H9 (cell line): ENCODE data around the gene RCAN1. TPM values are rescaled to one million over a fixed set of nuclear protein-coding genes. Genes with fewer than 3 reads are reported as not detected.

Source experiments
- DNase-seq: peaks from one replicate; pipeline ENCODE4 v3.0.0-alpha.2; 2017
- H2AFZ ChIP-seq: one replicate; pipeline ENCODE4 v1.6.1; 2013; ENCODE audit warnings: mild to moderate bottlenecking, low read length, control low read depth, moderate library complexity
- H2AK5ac ChIP-seq: 2 replicates; pipeline ENCODE4 v1.6.1; 2013; ENCODE audit warnings: low read length, control low read depth, mixed read lengths; ENCODE audit not compliant: insufficient read length
- H2BK120ac ChIP-seq: one replicate; pipeline ENCODE4 v1.6.1; 2013; ENCODE audit warnings: low read depth, mild to moderate bottlenecking, low read length, control low read depth, inconsistent platforms; ENCODE audit not compliant: poor library complexity, severe bottlenecking
- H2BK12ac ChIP-seq: 2 replicates; pipeline ENCODE4 v1.6.1; 2013; ENCODE audit warnings: low read length, control low read depth, mixed read lengths, low read depth; ENCODE audit not compliant: insufficient read length
- H2BK15ac ChIP-seq: 2 replicates; pipeline ENCODE4 v1.6.1; 2013; ENCODE audit warnings: low read depth, low read length, control low read depth
- H2BK20ac ChIP-seq: one replicate; pipeline ENCODE4 v1.6.1; 2013; ENCODE audit warnings: low read depth, mild to moderate bottlenecking, low read length, control low read depth, inconsistent platforms; ENCODE audit not compliant: poor library complexity, severe bottlenecking
- H2BK5ac ChIP-seq: 2 replicates; pipeline ENCODE4 v1.6.1; 2013; ENCODE audit warnings: low read length, control low read depth, mixed read lengths; ENCODE audit not compliant: insufficient read length
- H3K14ac ChIP-seq: 2 replicates; pipeline ENCODE4 v1.6.1; 2013; ENCODE audit warnings: low read length, control low read depth; ENCODE audit not compliant: insufficient read depth
- H3K18ac ChIP-seq: 2 replicates; pipeline ENCODE4 v1.6.1; 2013; ENCODE audit warnings: low read depth, mild to moderate bottlenecking, mixed read lengths, low read length, control low read depth; ENCODE audit not compliant: insufficient read length
- H3K23ac ChIP-seq: 2 replicates; pipeline ENCODE4 v1.6.1; 2013; ENCODE audit warnings: low read length, control low read depth, mixed read lengths, low read depth; ENCODE audit not compliant: insufficient read length
- H3K23me2 ChIP-seq: 2 replicates; pipeline ENCODE4 v1.6.1; 2013; ENCODE audit warnings: low read depth, mild to moderate bottlenecking, mixed read lengths, low read length, control low read depth; ENCODE audit not compliant: insufficient read length, poor library complexity, severe bottlenecking
- H3K27ac ChIP-seq: 2 replicates; pipeline ENCODE4 v1.5.1; 2013; ENCODE audit warnings: low read length, control low read depth, mixed read lengths, low read depth; ENCODE audit not compliant: insufficient read length
- H3K27me3 ChIP-seq: 2 replicates; pipeline ENCODE4 v1.6.1; 2013; ENCODE audit warnings: low read length, control low read depth, inconsistent platforms; ENCODE audit not compliant: insufficient read depth
- H3K4ac ChIP-seq: 2 replicates; pipeline ENCODE4 v1.6.1; 2013; ENCODE audit warnings: low read depth, mild to moderate bottlenecking, control low read depth, inconsistent platforms, low read length, moderate library complexity
- H3K4me1 ChIP-seq: 2 replicates; pipeline ENCODE4 v1.6.1; 2013; ENCODE audit warnings: low read length, control low read depth, inconsistent platforms; ENCODE audit not compliant: insufficient read depth
- H3K4me2 ChIP-seq: 2 replicates; pipeline ENCODE4 v1.6.1; 2013; ENCODE audit warnings: low read length, control low read depth, mixed read lengths; ENCODE audit not compliant: insufficient read length, insufficient read depth
- H3K56ac ChIP-seq: 2 replicates; pipeline ENCODE4 v1.6.1; 2013; ENCODE audit warnings: low read depth, mild to moderate bottlenecking, mixed read lengths, low read length, control low read depth; ENCODE audit not compliant: insufficient read length
- H3K79me1 ChIP-seq: 2 replicates; pipeline ENCODE4 v1.6.1; 2013; ENCODE audit warnings: low read depth, mild to moderate bottlenecking, moderate library complexity, low read length, control low read depth, inconsistent platforms; ENCODE audit not compliant: insufficient read depth, poor library complexity, severe bottlenecking
- H3K79me2 ChIP-seq: 2 replicates; pipeline ENCODE4 v1.6.1; 2013; ENCODE audit warnings: low read length, control low read depth, inconsistent platforms; ENCODE audit not compliant: insufficient read depth
- H3K9ac ChIP-seq: 2 replicates; pipeline ENCODE4 v1.6.1; 2013; ENCODE audit warnings: low read length, control low read depth, mixed read lengths; ENCODE audit not compliant: insufficient read length; ENCODE audit errors: extremely low read depth
- H3K9me3 ChIP-seq: one replicate; pipeline ENCODE4 v1.6.1; 2013; ENCODE audit warnings: low read depth, low read length, inconsistent platforms; ENCODE audit not compliant: control insufficient read depth
- H3T11ph ChIP-seq: one replicate; pipeline ENCODE4 v1.6.1; 2013; ENCODE audit warnings: mild to moderate bottlenecking, low read length, control low read depth, inconsistent platforms
- H4K20me1 ChIP-seq: one replicate; pipeline ENCODE4 v1.6.1; 2013; ENCODE audit not compliant: control insufficient read depth, insufficient read length, insufficient read depth
- H4K5ac ChIP-seq: 2 replicates; pipeline ENCODE4 v1.6.1; 2013; ENCODE audit warnings: low read depth, mild to moderate bottlenecking, mixed read lengths, low read length, control low read depth; ENCODE audit not compliant: insufficient read length
- H4K8ac ChIP-seq: replicated peaks from 2 replicates; pipeline ENCODE4 v1.6.1; 2013; ENCODE audit warnings: low read length, control low read depth, mixed read lengths, low read depth; ENCODE audit not compliant: insufficient read length
- H4K91ac ChIP-seq: 2 replicates; pipeline ENCODE4 v1.6.1; 2013; ENCODE audit warnings: low read depth, mild to moderate bottlenecking, moderate library complexity, mixed read lengths, low read length, control low read depth; ENCODE audit not compliant: insufficient read length
- H3K27ac Mint-ChIP-seq, 3 experiments: 2 replicates in 2 of 3; 3 replicates in 1 of 3; pipeline ENCODE4 v1.8.0; 2020 to 2021; ENCODE audit warnings: mixed read lengths in 3 of 3, mild to moderate bottlenecking in 1 of 3, moderate library complexity in 1 of 3
- H3K27me3 Mint-ChIP-seq: 2 replicates; pipeline ENCODE4 v1.8.0; 2021; ENCODE audit warnings: low read depth, mild to moderate bottlenecking, moderate library complexity, mixed read lengths
- H3K36me3 Mint-ChIP-seq, 3 experiments: 2 replicates in 2 of 3; 3 replicates in 1 of 3; pipeline ENCODE4 v1.8.0; 2020 to 2021; ENCODE audit warnings: low read depth in 3 of 3, mixed read lengths in 3 of 3; ENCODE audit not compliant: insufficient read depth in 1 of 3
- H3K4me1 Mint-ChIP-seq, 2 experiments: 2 replicates each; pipeline ENCODE4 v1.8.0; 2020; ENCODE audit warnings: mixed read lengths in 2 of 2
- H3K4me3 Mint-ChIP-seq, 2 experiments: 2 replicates in 1 of 2; 3 replicates in 1 of 2; pipeline ENCODE4 v1.8.0; 2020 to 2021; ENCODE audit warnings: mild to moderate bottlenecking in 2 of 2, mixed read lengths in 2 of 2, moderate library complexity in 1 of 2
- H3K9me3 Mint-ChIP-seq, 2 experiments: 2 replicates in 1 of 2; 3 replicates in 1 of 2; pipeline ENCODE4 v1.8.0; 2020; ENCODE audit warnings: mild to moderate bottlenecking in 2 of 2, mixed read lengths in 2 of 2, moderate library complexity in 1 of 2
- CTCF ChIP-seq: fragments of 200-600 bp; sonication (generic); conservative IDR thresholded peaks from 3 replicates; pipeline ENCODE4 v1.8.0; 2021; ENCODE audit warnings: antibody characterized with exemption, mild to moderate bottlenecking
- WGBS: extraction: QIAGEN DNeasy Blood & Tissue Kit; methylation state at CpG from one replicate; pipeline ENCODE4 v1.1.7; 2013; ENCODE audit warnings: missing lambda C conversion rate, low lambda C conversion rate, mixed read lengths; ENCODE audit not compliant: insufficient read length; ENCODE audit errors: extremely low coverage; 5-methylcytosine and 5-hydroxymethylcytosine counted together
- total RNA-seq: library from RNA; stranded (reverse); gene quantifications from 2 replicates; pipeline ENCODE4 v1.2.1, GENCODE V29; 2021

The RCAN1 gene
- total RNA-seq, 1 experiment from 2014 or later, result 7.0 TPM

- Histone ChIP-seq H2BK5ac (no peak overlapping the region), H3K79me1 (no peaks in the 10 kb centered on the region), H3K23ac (no peak overlapping the region), H3K4ac (no peak overlapping the region), H3K9ac (no peak overlapping the region), H3K27ac (no peak overlapping the region), H3K18ac (no peak overlapping the region), H4K5ac (no peak overlapping the region), H2BK15ac (no peak overlapping the region), H3K4me1 (no peaks in the 10 kb centered on the region), H3K4me2 (no peak overlapping the region), H2BK20ac (no peak overlapping the region), H3K79me2 (no peaks in the 10 kb centered on the region), H4K8ac (no peak overlapping the region), H3K14ac (no peak overlapping the region), H2BK120ac (no peak overlapping the region), H4K91ac (no peak overlapping the region), H2AFZ (no peak overlapping the region), H4K20me1 (no peaks in the 10 kb centered on the region), H3T11ph (no peak overlapping the region), H2AK5ac (no peak overlapping the region), H3K9me3 (no peaks in the 10 kb centered on the region), H2BK12ac (no peak overlapping the region), H3K23me2 (no peaks in the 10 kb centered on the region), H3K56ac (no peak overlapping the region), H3K27me3 (no peaks in the 10 kb centered on the region)
- Mint-ChIP-seq H3K4me3 (no peak overlapping the region), H3K27me3 (peaks cover 16% of the 10 kb centered on the region), H3K9me3 (peaks cover 0 to 7% of the 10 kb centered on the region in 2 experiments), H3K4me1 (no peaks in the 10 kb centered on the region), H3K36me3 (peaks cover 0 to 3% (median 0%) of the 10 kb centered on the region in 3 experiments; a peak in 1 of 7 replicates), H3K27ac (no peak overlapping the region)
- no peak for TF ChIP-seq CTCF
- DNase-seq, result no peak
- WGBS, result no CpG with 5 or more reads among the region's 1 CpG
Measured at GRCh38 chr21:34651642-34652041, 36.7 kb upstream of the RCAN1 start.
